Effector memory CD4-positive, alpha-beta T cell (primary cell): ENCODE results near the gene TSHZ2.
"Not testable (repeated sequence)": the region's sequence is repeated elsewhere in the genome, so short reads cannot be mapped to it uniquely, and the experiment has no call there.

Source experiments
- DNase-seq, 3 donors: peaks; one replicate each; pipeline ENCODE4 v3.0.0-alpha.2; 2020
- H3K27ac ChIP-seq: 2 replicates; pipeline ENCODE4 v1.7.0; 2013; ENCODE audit warnings: mild to moderate bottlenecking, low read length, moderate library complexity; ENCODE audit not compliant: insufficient read depth, poor library complexity, severe bottlenecking
- H3K27me3 ChIP-seq: replicated peaks from 2 replicates; pipeline ENCODE4 v1.7.0; 2013; ENCODE audit warnings: mild to moderate bottlenecking, low read length; ENCODE audit not compliant: insufficient read depth, control insufficient read depth, poor library complexity, severe bottlenecking
- H3K36me3 ChIP-seq: 2 replicates; pipeline ENCODE4 v1.7.0; 2013; ENCODE audit warnings: mild to moderate bottlenecking, low read length, moderate library complexity; ENCODE audit not compliant: control insufficient read depth, insufficient read depth
- H3K4me1 ChIP-seq: 2 replicates; pipeline ENCODE4 v1.7.0; 2013; ENCODE audit warnings: low read length, mild to moderate bottlenecking; ENCODE audit not compliant: control insufficient read depth, insufficient read depth, poor library complexity, severe bottlenecking
- H3K4me3 ChIP-seq: 2 replicates; pipeline ENCODE4 v1.7.0; 2013; ENCODE audit warnings: low read length, low read depth, mild to moderate bottlenecking; ENCODE audit not compliant: insufficient read depth, poor library complexity, severe bottlenecking
- H3K9me3 ChIP-seq: 2 replicates; pipeline ENCODE4 v1.7.0; 2013; ENCODE audit warnings: mild to moderate bottlenecking, low read length, moderate library complexity; ENCODE audit not compliant: control insufficient read depth

TSHZ2 gene

DNA sequence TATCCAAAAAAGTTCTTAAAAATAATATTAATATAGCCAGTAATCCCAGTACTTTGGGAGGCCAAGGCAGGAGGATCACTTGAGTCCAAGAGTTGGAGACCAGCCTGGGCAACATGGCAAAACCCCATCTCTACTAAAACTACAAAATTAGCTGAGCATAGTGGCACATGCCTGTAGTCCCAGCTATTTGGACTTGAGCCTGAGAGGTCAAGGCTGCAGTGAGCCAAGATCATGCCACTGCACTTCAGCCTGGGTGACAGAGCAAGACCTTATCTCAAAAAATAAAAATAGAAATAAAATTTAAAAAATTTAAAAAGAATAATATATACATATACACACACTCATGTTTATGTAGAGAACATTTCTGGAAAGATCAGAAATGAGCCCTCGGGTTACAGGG lies 441.7 kb downstream of the TSHZ2 start:
- not testable (repeated sequence) for H3K36me3 ChIP-seq, H3K27me3 ChIP-seq, H3K4me3 ChIP-seq, H3K9me3 ChIP-seq, H3K27ac ChIP-seq, H3K4me1 ChIP-seq, DNase-seq

GRCh38 chr20:53419693-53420460 lies 447.7 kb downstream of the TSHZ2 start:
- Histone ChIP-seq H3K4me3 (no peak overlapping the region), H3K9me3 (no peaks in the 10 kb centered on the region), H3K36me3 (no peaks in the 10 kb centered on the region), H3K27ac (no peak overlapping the region), H3K27me3 (no peaks in the 10 kb centered on the region), H3K4me1 (no peaks in the 10 kb centered on the region)
- DNase-seq: no peak

- Histone ChIP-seq H3K36me3 (no peaks in the 10 kb centered on the region), H3K4me1 (no peaks in the 10 kb centered on the region), H3K27ac (no peak overlapping the region), H3K9me3 (no peaks in the 10 kb centered on the region), H3K4me3 (no peak overlapping the region), H3K27me3 (no peaks in the 10 kb centered on the region)
- no peak for DNase-seq
Measured at GRCh38 chr20:53421343-53421742, 449.2 kb downstream of the TSHZ2 start.

DNA sequence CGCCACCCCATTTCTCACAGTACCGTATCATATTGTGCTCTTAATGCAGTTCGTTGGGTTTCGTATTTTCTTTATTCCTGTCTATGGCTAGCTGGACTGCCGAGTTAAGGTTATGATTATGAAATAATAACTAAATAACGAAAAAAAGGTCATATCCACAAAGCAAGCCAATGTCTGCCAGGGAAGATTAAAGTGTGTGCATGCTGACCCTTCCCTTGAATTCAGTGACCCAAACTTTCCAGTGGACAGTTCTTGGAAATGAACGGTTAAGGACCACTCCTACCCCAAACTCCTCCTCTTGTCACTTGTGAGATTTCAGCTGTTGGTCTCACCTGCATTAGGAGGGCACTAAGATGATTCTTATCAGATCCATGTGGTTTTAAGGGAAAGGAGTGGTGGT lies 449.9 kb downstream of the TSHZ2 start:
- H3K36me3 ChIP-seq: no peaks in the 10 kb centered on the region
- H3K4me1 ChIP-seq: no peaks in the 10 kb centered on the region
- H3K9me3 ChIP-seq: no peaks in the 10 kb centered on the region
- no peak for DNase-seq
- H3K4me3 ChIP-seq: no peak overlapping the region
- no peak overlapping the region for H3K27ac ChIP-seq
- no peaks in the 10 kb centered on the region for H3K27me3 ChIP-seq

- no peaks in the 10 kb centered on the region for H3K27me3 ChIP-seq
- no peak overlapping the region for H3K27ac ChIP-seq
- no peaks in the 10 kb centered on the region for H3K36me3 ChIP-seq
- no peaks in the 10 kb centered on the region for H3K4me1 ChIP-seq
- DNase-seq: no peak
- no peak overlapping the region for H3K4me3 ChIP-seq
- no peaks in the 10 kb centered on the region for H3K9me3 ChIP-seq
Measured at GRCh38 chr20:53423587-53424146, 451.5 kb downstream of the TSHZ2 start.

GRCh38 chr20:53425481-53425880 lies 453.3 kb downstream of the TSHZ2 start:
- Histone ChIP-seq H3K27me3 (no peaks in the 10 kb centered on the region), H3K36me3 (no peaks in the 10 kb centered on the region), H3K4me1 (no peaks in the 10 kb centered on the region), H3K4me3 (no peak overlapping the region), H3K27ac (no peak overlapping the region), H3K9me3 (no peaks in the 10 kb centered on the region)
- no peak for DNase-seq

DNA sequence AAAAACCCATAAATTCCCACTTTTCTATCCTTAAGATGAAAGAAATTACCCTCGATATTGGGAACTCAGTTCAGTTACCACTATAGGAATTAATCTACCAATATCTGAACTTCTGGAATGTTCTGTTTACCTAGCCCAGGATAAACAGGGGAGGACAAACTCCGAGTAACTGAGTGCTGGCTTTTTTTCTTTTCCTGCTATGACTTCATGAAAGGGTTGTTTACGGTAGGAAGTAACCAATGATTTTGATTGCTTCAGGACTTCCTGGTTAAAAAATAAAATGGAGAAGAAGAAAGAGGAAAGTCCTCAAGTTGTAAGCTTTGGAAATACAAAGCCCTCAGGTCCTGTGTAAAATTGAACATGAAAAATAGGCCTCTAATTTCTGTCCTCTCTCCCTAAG lies 453.8 kb downstream of the TSHZ2 start:
- H3K27ac ChIP-seq: no peak overlapping the region
- no peaks in the 10 kb centered on the region for H3K36me3 ChIP-seq
- H3K4me3 ChIP-seq: no peak overlapping the region
- no peaks in the 10 kb centered on the region for H3K9me3 ChIP-seq
- no peak for DNase-seq
- H3K27me3 ChIP-seq: no peaks in the 10 kb centered on the region
- H3K4me1 ChIP-seq: no peaks in the 10 kb centered on the region

- no peak for DNase-seq
- no peaks in the 10 kb centered on the region for H3K9me3 ChIP-seq
- H3K27me3 ChIP-seq: no peaks in the 10 kb centered on the region
- no peak overlapping the region for H3K27ac ChIP-seq
- H3K36me3 ChIP-seq: no peaks in the 10 kb centered on the region
- no peaks in the 10 kb centered on the region for H3K4me1 ChIP-seq
- no peak overlapping the region for H3K4me3 ChIP-seq
Measured at GRCh38 chr20:53426766-53427312, 454.7 kb downstream of the TSHZ2 start.

GRCh38 chr20:53427951-53428350 lies 455.8 kb downstream of the TSHZ2 start:
- Histone ChIP-seq H3K4me1 (no peaks in the 10 kb centered on the region), H3K27me3 (no peaks in the 10 kb centered on the region), H3K27ac (no peak overlapping the region), H3K4me3 (no peak overlapping the region), H3K36me3 (no peaks in the 10 kb centered on the region), H3K9me3 (no peaks in the 10 kb centered on the region)
- DNase-seq: no peak

- H3K27me3 ChIP-seq: no peaks in the 10 kb centered on the region
- no peaks in the 10 kb centered on the region for H3K36me3 ChIP-seq
- no peak for DNase-seq
- no peaks in the 10 kb centered on the region for H3K4me1 ChIP-seq
- no peak overlapping the region for H3K27ac ChIP-seq
- H3K4me3 ChIP-seq: no peak overlapping the region
- H3K9me3 ChIP-seq: no peaks in the 10 kb centered on the region
Measured at GRCh38 chr20:53428588-53428987, 456.4 kb downstream of the TSHZ2 start.
